Bone marrow (tissue), 2 donors: Measurements from ENCODE around the gene RASA4B.
"Not testable (repeated sequence)": the region's sequence is repeated elsewhere in the genome, so short reads cannot be mapped to it uniquely, and the experiment has no call there.

ENCODE experiments used
- DNase-seq, 2 donors: peaks; one replicate each; lab custom pipeline; 2025; lab: John Stamatoyannopoulos, UW

Gene RASA4B

DNA sequence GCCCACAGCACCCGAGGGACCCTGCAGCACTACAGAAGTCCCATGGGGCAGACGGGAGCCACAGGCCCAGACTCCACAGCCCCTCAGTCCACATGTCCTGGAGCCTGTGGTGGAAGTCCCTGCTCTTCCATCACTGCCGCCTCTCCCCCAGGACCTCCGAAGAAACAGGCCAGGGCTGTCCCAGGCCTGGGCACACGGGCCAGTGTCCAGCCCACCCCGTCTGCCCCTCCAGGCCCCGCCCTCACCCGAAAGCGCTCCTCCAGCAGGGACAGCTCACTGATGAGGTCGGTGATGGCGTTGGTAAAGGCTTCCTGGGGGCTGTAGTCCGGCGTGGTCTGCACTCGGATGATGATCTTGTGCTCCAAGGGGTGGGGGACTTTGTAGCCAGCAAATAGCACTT, 43.5 kb downstream of the RASA4B start:
- not testable (repeated sequence) for DNase-seq

DNA sequence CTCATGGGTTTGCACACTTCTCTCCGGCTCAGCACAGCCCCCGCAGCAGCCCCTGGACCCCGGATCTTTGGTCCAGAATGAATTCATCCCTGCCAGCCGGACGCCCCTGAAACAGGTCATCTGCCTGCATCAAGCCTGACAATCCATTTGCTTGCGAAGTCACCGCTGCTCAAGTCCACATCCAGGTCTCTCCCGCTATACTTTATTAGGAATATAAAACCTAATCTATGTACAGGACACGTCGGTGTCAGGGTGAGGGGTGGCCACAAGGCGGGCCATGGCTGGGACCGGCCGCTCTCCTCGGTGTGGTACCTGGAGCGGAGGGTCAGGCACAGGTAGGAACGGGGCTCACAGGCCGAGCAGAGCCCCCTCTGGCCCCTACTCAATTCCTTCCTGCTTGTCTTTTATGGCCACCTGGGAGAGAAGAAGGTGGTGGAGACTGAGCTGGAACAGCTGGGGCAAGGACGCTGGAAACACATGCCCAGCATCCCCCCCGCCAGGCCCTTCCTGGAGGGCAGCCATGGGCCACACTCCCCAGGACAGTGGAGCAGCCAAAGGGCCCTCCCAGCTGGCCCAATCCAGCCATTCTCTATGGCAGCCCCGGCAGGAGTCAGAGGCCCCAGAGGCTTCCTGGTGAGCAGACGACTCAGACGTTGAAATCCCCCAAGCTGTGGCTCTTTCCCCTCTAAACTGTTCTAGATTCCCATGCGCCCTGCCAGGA, 44.1 kb downstream of the RASA4B start:
- DNase-seq, result no peak

- DNase-seq, result no peak
These were observed 45.2 kb downstream of the RASA4B start for GRCh38 chr7:102472126-102473041.

- DNase-seq, result no peak
These were observed 45.8 kb downstream of the RASA4B start for GRCh38 chr7:102471791-102472125.

DNA sequence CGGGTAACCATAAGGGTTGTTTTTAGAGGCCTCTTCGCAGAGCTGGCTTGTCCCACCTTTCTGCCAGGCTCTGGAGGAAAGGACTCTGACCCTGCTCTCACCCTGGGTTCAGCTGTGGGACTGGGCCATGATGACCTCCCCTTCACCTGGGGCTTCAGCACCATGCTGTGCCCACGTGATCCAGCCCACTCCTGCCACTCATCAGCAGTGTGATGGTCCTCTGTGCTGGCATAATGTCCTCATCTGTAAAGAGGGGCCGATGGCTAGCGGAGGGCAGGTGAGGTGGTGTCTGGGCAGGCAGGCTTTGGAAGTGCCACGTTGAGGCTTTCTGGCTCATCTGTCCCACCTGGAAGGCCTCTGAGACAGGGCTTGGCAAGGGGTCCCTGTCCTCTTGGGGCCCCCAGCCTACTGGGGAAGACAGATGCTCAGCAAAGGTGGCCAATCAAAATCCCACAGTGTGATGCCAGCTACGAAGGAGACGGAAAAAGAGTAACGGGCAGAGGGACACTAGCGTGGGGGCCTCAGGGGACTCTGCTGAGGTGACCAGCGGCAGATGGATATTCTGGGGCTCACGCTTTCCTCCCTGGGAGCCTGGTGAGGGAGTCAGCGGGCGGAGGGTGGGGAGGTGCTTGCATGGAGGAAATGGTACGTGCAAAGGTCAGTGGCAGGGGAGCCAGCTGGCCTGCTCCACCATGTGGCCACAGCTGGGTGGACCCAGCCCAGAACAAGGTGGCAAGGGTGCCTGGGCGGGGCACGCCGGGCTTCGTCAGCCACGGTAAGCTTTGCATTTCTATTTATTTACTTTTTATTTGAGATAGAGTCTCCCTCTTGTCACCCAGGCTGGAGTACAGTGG, 47.4 kb downstream of the RASA4B start:
- DNase-seq, result no peak

- DNase-seq, result no peak
These were observed 48.1 kb downstream of the RASA4B start for GRCh38 chr7:102469351-102469971.

DNA sequence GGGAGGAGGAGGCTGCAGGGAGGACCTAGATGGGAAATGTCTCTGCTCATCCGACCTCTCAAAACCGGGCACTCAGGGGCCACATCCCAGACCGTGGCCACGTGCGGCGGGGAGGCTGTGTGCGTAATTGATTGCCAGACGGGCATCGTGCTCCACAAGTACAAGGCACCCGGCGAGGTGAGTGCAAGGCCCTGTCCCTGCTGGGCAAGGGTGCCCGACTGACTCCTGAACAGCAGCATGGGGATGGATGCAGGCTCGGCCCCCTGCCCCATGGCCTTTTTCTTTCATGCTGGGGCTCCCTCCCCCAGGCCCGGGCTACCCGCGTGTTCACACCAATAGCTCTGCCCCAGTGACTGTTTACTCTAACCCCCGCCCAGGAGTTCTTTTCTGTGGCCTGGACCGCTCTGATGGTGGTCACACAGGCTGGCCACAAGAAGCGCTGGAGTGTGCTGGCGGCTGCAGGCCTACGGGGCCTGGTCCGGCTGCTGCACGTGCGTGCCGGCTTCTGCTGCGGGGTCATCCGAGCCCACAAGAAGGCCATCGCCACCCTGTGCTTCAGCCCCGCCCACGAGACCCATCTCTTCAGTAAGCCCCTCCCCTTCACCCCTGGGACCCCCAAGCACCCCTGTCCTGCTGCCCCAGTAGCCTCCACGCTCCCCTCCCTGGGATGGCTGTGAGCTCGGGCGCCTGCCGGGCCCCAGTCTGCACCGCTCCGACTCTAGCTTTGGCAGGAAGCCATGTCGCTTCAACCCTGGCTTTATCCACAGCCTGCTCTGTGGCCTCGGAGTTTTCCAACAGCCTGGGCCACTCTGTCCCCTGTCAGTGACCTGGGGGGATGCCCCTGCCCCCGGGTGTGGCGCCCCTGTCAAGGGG, 48.9 kb downstream of the RASA4B start:
- no peak for DNase-seq

- DNase-seq, result no peak
These were observed 49.7 kb downstream of the RASA4B start for GRCh38 chr7:102467581-102468477.

GRCh38 chr7:102466097-102466496, 51.5 kb downstream of the RASA4B start:
- DNase-seq, result no peak

GRCh38 chr7:102464577-102465280, 52.8 kb downstream of the RASA4B start, which contains the start of the genes ALKBH4 and LRWD1:
ALKBH4 (minus strand) TSS chr7:102464863; CDS start chr7:102464836, 27 bp downstream.
LRWD1 (plus strand) TSS chr7:102464984; CDS start chr7:102465081, 97 bp downstream.
- DNase-seq, result peak; percentile 77 to 79

GRCh38 chr7:102463841-102464576, 53.6 kb downstream of the RASA4B start:
- peak in 1 of 2 donors; percentile 58 for DNase-seq

GRCh38 chr7:102460467-102460866, 57.1 kb downstream of the RASA4B start:
- no peak for DNase-seq

DNA sequence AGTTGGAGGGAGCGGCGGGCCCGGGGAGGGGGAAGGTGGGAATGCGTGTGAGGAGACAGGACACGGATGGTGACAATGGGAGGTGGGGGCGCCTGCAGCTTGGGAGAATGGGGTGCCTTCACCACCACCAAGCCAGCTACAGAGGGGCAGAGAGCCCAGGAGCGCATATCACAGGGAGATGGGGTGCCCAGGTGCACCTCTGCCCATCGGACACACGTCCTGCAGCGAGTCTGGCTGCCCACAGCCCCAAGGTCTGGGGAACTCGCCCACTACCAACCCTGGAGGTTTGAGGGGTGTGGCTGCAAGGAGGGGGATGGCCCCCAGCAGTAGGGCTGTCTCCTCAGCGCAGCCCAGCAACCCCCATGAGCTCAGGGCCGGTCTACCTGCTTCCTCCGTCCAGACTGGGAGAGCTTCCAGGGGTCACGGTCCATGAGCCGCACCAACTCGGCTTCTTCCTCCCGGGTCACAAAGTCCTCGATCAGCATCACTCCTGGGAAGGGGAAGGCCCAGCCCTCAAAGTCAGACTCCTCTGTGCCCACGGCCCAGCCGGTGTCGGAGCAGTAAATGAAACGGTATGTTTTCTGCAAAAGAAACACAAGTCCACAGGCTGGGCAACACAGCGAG, 58.2 kb downstream of the RASA4B start:
- no peak for DNase-seq

- DNase-seq, result no peak
These were observed 60.1 kb downstream of the RASA4B start for GRCh38 chr7:102457352-102457924.

DNA sequence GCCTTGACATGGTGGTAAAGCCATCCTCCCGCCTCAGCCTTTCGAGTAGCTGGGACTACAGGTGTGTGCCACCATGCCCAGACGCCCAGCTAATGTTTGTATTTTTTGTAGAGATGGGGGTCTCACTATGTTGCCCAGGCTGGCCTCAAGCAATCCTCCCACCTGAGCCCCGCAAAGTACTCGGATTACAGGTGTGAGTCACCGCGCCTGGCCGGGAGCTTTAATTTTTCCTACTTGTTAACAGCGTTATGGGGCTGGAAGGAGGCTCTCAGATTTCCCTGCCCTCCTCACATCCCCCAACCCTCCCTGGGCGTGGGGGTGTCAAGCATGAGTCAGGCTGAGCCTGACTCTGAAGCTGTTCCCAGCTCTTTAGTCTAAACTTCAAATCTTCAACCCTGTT, 61.2 kb downstream of the RASA4B start:
- no peak for DNase-seq

DNA sequence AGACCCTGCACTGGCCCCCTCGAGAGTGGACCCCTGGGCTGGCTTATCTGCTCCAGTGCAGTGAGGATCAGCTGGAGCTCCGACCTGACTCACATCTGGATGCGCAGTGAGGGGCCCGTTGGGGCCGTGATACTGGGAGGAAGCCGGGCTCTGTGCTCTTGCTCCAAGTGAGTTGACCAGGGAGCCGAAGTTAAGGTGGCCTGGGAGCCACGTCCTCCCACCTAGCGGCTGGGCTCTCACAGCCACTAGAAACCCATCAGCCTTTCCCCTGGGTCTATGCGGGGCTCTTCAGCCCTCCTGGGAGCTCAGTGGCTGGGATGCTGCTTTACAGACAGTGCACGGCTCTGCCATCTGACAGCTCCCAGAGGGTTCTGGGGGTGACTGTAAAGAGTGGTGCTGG, 62.0 kb downstream of the RASA4B start:
- DNase-seq, result no peak

DNA sequence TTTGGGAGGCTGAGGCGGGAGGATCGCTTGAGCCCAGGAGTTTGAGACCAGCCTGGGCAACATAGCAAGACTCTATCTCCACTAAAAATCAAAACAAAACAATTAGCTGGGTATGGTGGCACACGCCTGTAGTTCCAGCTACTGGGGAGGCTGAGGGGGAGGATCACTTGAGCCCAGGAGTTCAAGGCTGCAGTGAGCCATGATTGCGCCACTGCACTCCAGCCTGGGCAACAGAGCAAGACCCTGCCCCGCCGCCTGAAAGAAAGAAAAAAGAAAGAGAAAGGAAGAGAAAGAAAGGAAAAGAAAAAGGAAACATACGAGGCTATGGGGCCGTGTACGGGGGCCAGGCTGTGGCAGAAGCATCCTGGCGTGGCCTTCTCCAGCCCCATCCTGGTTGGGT, 62.6 kb downstream of the RASA4B start:
- DNase-seq, result not testable (repeated sequence)
